T follicular helper cell (primary cell): Measurements from ENCODE around the gene COPZ2.
A peak's percentile ranks its signal among the peaks of the same experiment; 100 is the strongest.
"Not testable (repeated sequence)": the region's sequence is repeated elsewhere in the genome, so short reads cannot be mapped to it uniquely, and the experiment has no call there.

ENCODE experiments used
- DNase-seq: peaks from one replicate; pipeline ENCODE4 v3.0.0-alpha.2; 2020; ENCODE audit warnings: low read depth

COPZ2 gene

GRCh38 chr17:48056246-48056745 lies 18.7 kb upstream of the COPZ2 start:
- DNase-seq = no peak

- no peak for DNase-seq
Observed at GRCh38 chr17:48055531-48056245, 18.1 kb upstream of the COPZ2 start.

GRCh38 chr17:48054238-48055185 lies 16.9 kb upstream of the COPZ2 start:
- DNase-seq = no peak

GRCh38 chr17:48053758-48054237 lies 16.2 kb upstream of the COPZ2 start:
- DNase-seq = no peak

- DNase-seq = no peak
Observed at GRCh38 chr17:48052956-48053757, 15.6 kb upstream of the COPZ2 start.

GRCh38 chr17:48051706-48052486 lies 14.3 kb upstream of the COPZ2 start:
- DNase-seq = no peak

- no peak for DNase-seq
Observed at GRCh38 chr17:48051283-48051682, 13.7 kb upstream of the COPZ2 start.

GRCh38 chr17:48048384-48049126 lies 11.0 kb upstream of the COPZ2 start:
- no peak for DNase-seq

- DNase-seq = peak; percentile 98
Observed at GRCh38 chr17:48047741-48048383, 10.3 kb upstream of the COPZ2 start, which contains the start of gene NFE2L1. Gene NFE2L1, plus strand, starts transcription at chr17:48048359. Its CDS starts 2,760 bp downstream, at chr17:48051119.

GRCh38 chr17:48047113-48047740 lies 9.6 kb upstream of the COPZ2 start:
- no peak for DNase-seq

- DNase-seq = no peak
Observed at GRCh38 chr17:48046296-48046695, 8.7 kb upstream of the COPZ2 start.

- no peak for DNase-seq
Observed at GRCh38 chr17:48045316-48046001, 7.9 kb upstream of the COPZ2 start.

GRCh38 chr17:48044851-48045250 lies 7.3 kb upstream of the COPZ2 start:
- no peak for DNase-seq

GRCh38 chr17:48043176-48043575 lies 5.6 kb upstream of the COPZ2 start:
- no peak for DNase-seq

GRCh38 chr17:48038687-48039086 lies 1.1 kb upstream of the COPZ2 start:
- no peak for DNase-seq

- DNase-seq = no peak
Observed at GRCh38 chr17:48037838-48038323, 284 bp upstream of the COPZ2 start.

- DNase-seq = no peak
Observed at GRCh38 chr17:48036693-48037035, 933 bp downstream of the COPZ2 start.

- DNase-seq = not testable (repeated sequence)
Observed at GRCh38 chr17:48034734-48035133, 2.9 kb downstream of the COPZ2 start.

- DNase-seq = no peak
Observed at GRCh38 chr17:48031966-48032365, 5.6 kb downstream of the COPZ2 start.
